Activated CD8-positive, alpha-beta memory T cell treated with anti-CD3 and anti-CD28 coated beads for 4 hours (primary cell): ENCODE results near the gene PIK3IP1.

Experiments
- DNase-seq, 2 donors: peaks; one replicate each; pipeline ENCODE4 v3.0.0-alpha.2; 2020; ENCODE audit warnings: low read depth in 2 of 2

PIK3IP1 gene

GRCh38 chr22:31308181-31308580 lies 15.9 kb upstream of the PIK3IP1 start:
- DNase-seq, result no peak

DNA sequence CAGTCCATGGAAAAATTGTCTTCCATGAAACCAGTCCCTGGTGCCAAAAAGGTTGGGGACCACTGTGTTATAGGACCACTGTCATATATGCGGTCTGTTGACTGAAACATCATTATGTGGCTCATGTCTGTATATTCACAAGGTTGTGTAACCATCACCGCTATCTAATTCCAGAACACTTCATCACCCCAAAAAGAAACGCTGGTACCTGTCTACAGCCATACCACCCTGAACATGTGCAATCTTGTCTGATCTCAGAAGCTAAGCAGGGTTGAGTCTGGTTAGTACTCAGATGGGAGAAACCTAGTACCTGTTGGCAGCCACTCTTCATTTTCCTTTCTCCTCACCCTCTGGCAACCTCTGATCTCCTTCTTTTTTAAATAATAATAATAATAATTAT lies 12.9 kb upstream of the PIK3IP1 start:
- no peak for DNase-seq

DNA sequence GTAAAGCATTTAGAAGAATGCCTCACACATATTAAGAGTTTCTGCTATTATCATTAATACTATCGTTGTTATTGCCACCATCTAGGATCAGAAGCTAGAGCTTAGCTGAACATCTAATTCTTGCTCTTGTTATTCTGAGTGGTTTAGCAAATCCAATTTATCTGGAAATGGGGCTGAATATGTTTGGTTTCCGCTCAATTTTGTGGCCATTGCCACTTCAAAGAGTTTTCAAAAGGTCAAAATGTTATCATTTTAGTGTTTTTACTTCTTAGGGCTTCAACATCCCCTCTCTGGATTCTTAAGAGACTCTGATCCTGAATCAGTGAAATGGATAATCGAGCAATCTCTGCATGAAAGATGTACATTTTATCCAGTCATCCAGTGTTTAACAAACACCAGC lies 10.2 kb upstream of the PIK3IP1 start:
- DNase-seq, result no peak

DNA sequence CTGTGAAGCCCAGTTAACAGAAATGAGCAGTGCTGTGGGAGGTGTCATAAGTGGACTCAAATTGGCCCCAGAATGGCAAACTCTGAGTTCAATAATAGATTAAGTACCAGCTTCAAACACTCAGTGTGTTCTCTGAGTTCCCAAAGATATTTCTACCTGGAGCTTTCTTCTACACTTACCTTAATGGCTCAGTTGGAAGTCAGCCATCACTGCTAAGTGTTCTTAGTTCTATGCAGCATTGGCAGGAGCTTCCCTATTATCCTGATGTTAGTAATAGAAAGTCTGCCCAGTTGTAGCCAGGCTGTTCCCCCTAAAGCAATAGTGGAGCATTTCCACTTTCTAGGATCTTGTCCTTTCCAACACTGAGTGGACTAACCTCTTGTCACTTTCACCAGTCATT lies 9.7 kb upstream of the PIK3IP1 start:
- DNase-seq, result no peak

DNA sequence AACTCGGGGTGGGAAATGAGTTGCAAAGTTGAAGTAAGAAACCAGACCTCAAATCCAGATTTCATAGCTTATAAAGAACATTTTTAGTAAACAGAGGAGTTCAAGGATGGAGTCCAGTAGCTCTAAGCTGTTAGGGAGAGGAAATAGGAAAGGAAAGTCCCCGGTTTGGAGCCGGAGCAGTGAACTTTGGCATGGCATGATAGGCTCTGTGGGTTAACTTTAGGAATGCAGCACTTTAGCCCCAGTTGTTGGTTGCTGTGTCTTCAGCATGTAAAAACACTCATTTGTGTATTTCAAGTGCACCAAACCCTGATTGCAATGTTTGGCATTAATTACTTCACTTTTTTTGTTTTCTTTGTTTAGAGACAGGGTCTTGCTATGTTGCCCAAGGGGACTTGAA lies 8.6 kb upstream of the PIK3IP1 start:
- no peak for DNase-seq

GRCh38 chr22:31295831-31296657 lies 3.8 kb upstream of the PIK3IP1 start:
- no peak for DNase-seq

- DNase-seq, result no peak
Measured at GRCh38 chr22:31295360-31295759, 3.1 kb upstream of the PIK3IP1 start.

DNA sequence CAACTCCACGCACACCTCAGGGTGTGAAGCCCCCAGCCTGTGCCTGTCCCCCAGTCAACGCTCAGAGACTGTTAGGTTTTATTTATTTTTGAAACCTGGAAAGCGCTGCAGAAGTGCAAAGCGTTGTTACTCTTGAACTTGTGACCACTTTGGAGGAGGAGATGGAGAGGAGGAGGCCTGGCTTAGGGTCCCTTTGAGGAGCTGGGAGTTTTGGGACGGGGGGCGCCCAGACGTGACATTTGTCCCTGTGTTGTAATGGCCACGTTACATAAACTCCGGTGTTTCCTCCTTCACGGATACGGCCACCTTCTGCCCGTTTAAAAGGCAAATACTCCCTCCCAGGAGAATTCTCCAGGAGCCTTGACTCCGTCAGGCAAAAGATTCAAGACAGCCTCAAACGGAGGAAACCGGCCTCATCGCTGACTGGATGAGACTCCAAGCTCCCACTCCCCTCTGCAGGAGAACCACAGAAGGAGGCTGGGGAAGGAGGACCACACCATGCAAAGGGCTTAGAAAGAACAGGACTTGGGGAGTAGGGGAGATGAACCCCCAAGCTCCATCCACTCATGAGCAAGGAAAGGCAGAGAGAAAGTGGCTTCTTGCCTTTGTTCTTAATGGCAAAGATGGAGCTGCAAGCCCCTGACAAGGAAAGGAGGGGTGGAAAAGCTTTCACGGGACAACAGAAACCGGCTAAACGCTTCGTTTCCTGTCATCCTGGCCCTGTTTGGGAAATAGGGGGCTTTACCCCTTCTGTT lies 630 bp downstream of the PIK3IP1 start:
- DNase-seq, result no peak

DNA sequence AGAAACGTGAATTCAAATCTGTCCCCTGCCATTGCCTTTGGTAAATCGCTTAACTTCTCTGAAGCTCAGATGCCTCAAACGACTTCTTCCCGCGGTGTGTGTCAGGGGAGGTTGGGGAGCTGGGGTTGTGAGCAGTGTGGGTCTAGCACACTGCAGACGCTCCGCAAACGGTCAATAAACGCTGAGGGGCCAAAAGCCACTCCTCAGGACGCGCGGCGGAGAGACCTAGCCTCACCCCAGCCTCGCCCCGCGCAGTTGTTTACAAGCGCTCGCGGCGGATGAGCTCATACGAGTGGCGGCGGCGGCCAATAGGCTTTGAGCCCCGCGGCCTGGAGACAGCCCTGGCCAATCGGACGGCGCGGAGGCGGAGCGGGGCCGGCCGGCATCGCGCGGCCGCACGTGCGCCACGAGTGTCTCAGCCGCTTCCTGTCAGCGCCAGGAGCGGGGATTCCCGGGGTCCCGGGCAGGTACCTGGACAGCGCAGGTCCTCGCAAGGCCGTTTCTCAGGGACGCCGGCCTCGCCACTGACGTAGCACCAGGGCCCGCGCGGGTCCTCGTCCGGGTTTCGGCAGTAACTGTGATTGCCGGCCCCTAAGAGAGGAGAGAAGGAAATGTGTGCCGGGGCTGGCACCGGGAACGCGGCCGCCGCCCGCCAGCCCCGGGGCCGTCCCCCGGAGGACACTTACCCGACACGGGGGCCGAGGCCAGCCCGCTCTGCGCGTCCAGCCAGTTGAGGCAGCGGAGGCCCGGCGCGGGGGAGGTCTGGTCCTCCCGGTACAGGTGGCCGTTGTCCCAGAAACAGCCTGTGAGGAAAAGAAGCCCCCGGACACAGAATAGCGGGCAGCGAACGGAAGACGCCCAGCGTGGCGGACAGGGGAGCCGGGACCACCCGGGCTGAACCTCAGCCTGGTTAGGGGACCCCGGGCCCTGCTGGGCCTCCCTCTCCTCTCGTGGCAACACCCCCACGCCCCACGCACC lies 1.5 kb downstream of the PIK3IP1 start:
- peak; percentile 85 to 90 for DNase-seq

- no peak for DNase-seq
Measured at GRCh38 chr22:31289344-31289743, 2.9 kb downstream of the PIK3IP1 start.

DNA sequence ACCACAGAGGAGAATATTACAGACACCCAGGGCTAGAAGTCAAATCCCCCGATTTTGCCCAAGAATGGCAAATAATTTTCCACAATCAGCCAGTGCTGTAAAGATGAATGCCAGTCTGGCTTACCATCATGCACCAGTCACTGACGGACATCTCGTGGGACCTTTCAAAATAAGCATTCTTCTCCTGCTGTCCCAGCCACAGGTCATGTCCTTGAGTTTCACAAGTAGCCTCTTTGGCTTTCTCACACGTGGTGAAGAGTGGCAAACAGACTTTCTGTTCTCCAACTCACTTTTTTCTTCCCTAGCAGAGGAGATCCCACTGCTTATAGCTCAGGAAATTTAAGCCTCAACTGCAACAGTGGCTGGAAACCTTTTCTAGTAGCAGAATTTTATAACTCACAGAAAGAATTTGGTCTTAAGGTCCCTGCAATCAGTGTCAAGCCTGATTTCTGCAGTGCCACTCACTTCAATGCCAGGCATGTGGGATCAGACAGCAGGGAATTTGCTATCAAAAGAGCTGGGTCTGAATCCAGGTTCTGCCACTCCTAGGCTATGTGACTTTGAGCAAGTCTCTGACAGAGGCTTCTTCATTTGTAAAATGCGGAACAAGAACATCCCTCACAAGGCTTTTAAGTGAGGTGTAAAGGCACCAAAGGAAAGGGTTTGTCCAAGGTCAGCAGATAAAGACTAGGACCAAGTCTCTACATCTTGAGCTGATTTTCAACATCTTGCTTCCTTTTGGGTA lies 3.6 kb downstream of the PIK3IP1 start:
- DNase-seq, result no peak

- no peak for DNase-seq
Measured at GRCh38 chr22:31287818-31288495, 4.3 kb downstream of the PIK3IP1 start.

GRCh38 chr22:31286360-31287255 lies 5.7 kb downstream of the PIK3IP1 start:
- peak; percentile 27 to 56 for DNase-seq

- no peak for DNase-seq
Measured at GRCh38 chr22:31284281-31285155, 7.8 kb downstream of the PIK3IP1 start.

GRCh38 chr22:31282748-31283468 lies 9.4 kb downstream of the PIK3IP1 start:
- no peak for DNase-seq

DNA sequence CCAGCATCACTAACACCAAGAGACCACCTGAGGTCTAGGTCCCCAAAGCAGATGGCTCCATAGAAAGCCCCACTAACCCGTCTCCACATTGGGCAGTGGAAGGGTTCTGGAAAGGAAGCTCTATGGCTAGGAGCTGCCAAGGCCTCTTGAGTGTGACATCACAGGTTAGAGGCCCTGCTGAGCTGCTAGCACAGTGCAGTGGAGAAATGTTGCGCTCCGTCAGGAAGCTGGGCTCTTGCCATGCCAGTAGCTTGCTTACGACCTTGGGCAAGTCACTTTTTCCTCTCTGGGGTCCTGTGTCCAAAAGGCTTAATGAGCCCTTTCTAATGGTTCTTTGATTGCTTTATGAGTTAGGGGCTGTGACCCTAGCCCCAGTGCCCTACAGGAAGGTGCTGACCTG lies 10.6 kb downstream of the PIK3IP1 start:
- DNase-seq, result no peak

GRCh38 chr22:31279821-31280505 lies 12.3 kb downstream of the PIK3IP1 start:
- DNase-seq, result no peak
